GM15510 (cell line): ENCODE measurements around the gene JAM2.

ENCODE experiments used
- POLR2A ChIP-seq: IDR thresholded peaks from 3 replicates; pipeline ENCODE4 v1.6.1; 2011; ENCODE audit warnings: borderline replicate concordance; ENCODE audit not compliant: insufficient read length; ENCODE audit errors: extremely low read depth

The JAM2 gene

DNA sequence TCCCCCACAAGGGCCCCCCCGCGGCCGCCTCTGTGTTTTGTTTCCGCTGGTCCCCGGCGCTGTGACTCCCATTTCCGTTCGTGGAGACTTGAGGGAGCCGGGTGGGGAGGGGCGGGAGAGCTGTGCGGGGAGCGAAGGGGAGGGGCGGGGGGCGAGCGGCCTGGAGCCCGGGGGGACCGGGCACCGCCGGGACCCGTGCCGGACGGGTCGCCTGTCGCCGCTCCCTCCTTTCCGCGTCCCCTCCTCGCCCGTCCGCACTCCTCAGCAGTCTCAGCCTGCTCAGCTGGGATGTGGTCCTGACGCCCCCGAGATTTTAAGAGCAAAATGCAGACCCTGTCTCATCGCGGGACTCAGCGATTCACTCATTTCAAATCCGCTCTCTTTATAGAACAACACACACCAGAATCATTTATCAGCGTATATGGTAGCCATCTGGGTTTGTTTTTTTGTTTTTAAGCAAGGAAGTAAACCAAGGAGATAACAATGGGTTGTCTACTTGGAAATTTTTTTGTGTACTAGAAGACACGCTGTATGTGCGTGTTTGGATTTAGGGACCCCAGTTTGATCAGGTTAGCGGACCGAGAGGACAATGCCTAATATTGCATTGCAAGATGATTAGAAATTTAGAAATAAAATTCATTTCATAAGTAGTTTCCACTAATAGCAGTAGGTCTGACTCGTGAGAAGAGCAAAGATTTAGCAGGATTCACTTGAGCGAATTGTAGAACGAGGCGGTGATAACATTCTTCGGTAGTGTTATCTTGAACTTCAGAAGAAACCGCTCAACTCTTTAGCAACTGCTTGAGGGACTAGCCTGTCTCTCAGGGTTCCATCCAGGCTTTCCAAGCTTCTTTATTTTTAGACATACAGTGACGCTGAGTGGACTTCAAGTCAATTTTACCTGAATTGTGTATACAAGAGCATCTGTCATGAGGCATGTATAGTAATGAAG lies 96.9 kb downstream of the JAM2 start:
- no peak for TF ChIP-seq POLR2A

DNA sequence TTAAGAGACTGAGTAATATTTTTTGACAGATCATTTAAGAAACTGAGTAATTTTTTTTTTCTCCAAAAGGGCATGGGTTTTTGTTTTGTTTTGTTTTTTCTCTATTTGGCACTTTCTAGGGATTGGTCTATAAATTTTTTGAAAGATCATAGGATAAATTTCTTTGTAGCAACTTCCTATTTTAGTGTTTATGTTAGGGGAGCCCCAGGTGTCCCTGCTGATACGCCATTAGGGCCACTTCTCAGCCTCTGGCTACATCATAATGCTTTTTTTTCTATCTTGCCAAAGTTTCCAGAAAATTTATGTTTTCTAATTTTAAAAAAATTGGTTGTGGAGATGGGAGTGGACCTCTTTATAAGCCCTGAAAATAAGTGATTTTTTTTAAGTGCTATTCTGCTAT lies 98.4 kb downstream of the JAM2 start:
- no peak for TF ChIP-seq POLR2A

DNA sequence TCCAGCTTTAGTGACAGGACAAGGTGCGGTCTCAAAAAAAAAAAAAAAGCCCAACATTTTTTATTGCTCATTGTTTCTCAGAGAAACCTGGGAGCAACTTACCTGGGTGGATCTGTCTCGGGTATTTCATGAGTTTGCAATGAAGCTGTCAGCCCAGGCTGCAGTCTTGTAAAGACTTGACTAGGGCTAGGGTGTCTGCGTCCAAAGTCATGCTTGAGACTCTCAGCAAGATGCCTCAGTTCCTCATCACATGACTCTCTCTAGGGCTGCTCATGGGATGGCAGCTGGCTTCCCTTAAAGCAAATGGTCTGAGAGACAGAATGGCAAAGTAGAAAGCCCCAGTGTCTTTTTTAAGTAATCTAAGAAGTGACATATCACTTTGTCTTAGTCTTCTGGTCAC lies 103.8 kb downstream of the JAM2 start:
- TF ChIP-seq POLR2A = no peak

DNA sequence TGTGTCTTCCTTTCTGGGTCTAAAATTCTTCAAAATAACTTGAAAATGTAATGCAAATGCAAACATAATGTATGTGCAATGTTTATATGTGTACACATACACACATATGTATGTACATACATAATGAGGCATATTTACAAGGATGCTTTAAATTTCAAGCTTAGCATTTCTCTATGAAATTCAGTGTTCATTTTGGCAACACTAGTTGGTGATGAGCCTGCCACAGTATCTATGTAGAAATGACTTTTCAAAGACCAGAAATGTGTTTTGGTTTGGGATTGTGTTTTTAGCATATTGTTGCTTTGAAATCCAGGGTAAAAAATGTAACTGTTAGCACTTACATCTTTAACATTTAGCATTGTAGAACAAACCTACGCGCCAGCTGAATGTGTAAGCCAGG lies 105.8 kb downstream of the JAM2 start:
- no peak for TF ChIP-seq POLR2A

DNA sequence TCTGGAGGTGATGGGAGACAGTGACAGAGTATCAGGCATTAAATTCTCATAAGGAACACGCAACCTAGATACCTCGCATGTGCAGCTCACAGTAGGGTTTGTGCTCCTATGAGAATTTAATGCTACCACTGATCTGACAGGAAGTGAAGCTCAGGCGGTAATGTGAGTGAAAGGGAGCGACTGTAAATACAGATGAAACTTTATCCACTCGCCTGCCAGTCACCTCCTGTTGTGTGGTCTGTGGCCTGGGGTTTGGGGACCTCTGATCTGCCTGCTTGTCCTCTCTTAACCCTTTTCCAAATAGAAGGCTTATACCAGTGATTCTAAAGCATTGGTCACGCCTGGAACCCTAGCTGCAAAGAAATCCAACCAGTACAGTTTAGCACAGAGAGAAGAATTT lies 111.0 kb downstream of the JAM2 start:
- no peak for TF ChIP-seq POLR2A

DNA sequence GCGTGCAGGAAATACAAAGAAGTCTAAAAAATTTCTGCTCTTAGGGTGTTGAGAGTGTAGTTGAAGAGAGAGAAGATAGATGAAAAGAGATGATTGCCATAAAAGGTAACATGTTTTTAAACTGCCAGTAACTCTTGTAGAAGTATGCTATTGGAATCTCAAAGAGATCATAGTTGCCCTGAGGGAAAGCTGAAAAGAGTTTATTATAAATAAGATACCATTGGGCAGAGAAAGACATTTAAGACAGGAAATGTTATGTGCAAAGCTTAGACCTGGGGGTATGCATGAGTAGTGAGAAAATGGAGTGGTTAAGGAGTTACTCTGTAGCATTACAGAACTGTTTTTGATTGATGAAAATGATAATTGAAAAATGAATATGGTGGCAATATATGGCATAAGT lies 113.4 kb downstream of the JAM2 start:
- no peak for TF ChIP-seq POLR2A

- TF ChIP-seq POLR2A = no peak
Observed at GRCh38 chr21:25756190-25756932, 117.3 kb downstream of the JAM2 start.

DNA sequence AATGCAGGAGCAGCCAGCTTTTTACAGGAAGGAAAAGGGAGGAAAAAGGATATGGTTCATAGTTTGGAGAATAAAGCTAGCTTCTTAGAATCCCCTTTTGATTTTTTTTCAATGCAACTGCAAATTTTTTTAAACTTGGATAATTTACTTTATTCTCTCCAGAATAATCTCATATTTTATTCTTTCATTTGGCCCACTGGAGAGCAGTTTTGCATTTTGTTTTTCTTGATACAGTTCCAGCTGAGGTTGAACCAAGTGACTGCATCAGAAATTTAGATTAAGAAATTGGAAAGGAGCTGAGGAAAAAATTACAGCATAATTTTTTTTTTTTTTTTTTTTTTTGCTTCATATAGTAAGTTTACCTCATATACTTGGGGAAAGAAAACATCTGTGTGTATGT lies 118.5 kb downstream of the JAM2 start:
- TF ChIP-seq POLR2A = no peak

GRCh38 chr21:25759573-25759972 lies 120.5 kb downstream of the JAM2 start:
- no peak for TF ChIP-seq POLR2A

GRCh38 chr21:25760061-25760460 lies 121.0 kb downstream of the JAM2 start:
- no peak for TF ChIP-seq POLR2A

DNA sequence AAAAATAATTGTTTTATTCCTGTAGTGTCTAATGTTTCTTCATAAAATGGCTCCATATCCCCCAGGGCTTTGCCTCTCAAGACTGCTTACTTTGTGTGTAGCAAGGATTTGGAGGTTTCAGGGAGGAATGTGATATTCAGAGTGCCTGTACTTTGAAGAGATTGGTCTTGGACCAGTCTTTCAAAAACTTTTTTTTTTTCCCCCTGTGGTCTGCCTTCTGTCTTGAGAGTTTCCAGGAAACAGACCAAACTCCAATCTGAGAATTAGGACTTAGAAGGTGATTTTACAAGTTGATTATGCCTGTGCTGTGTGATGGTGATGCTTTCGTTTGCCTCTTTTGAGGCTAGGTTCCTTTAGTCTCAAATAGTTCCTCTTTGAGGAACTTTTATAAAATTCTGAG lies 121.6 kb downstream of the JAM2 start:
- TF ChIP-seq POLR2A = no peak

- no peak for TF ChIP-seq POLR2A
Observed at GRCh38 chr21:25764065-25764464, 125.0 kb downstream of the JAM2 start.
